Activated CD8-positive, alpha-beta memory T cell treated with anti-CD3 and anti-CD28 coated beads, Interleukin-2, amount 50 U/mL, for 48 hours (primary cell): ENCODE data around the gene KRTAP12-1.
"Not testable (repeated sequence)": the region's sequence is repeated elsewhere in the genome, so short reads cannot be mapped to it uniquely, and the experiment has no call there.

Experiments used
- DNase-seq: peaks from one replicate; pipeline ENCODE4 v3.0.0-alpha.2; 2020

KRTAP12-1 gene

GRCh38 chr21:44697172-44697810, 15.3 kb upstream of the KRTAP12-1 start, which contains the start of gene KRTAP10-12:
TSS of gene KRTAP10-12 (plus strand) at chr21:44697172. CDS start at chr21:44697202, 30 bp downstream.
- not testable (repeated sequence) for DNase-seq

GRCh38 chr21:44696572-44696971, 14.6 kb upstream of the KRTAP12-1 start:
- no peak for DNase-seq

- DNase-seq = no peak
Measured at GRCh38 chr21:44695641-44696040, 13.7 kb upstream of the KRTAP12-1 start.

- DNase-seq = no peak
Measured at GRCh38 chr21:44695184-44695583, 13.2 kb upstream of the KRTAP12-1 start.

GRCh38 chr21:44694776-44695175, 12.8 kb upstream of the KRTAP12-1 start:
- DNase-seq = no peak

- DNase-seq = no peak
Measured at GRCh38 chr21:44692798-44693512, 11.0 kb upstream of the KRTAP12-1 start.

- DNase-seq = no peak
Measured at GRCh38 chr21:44691686-44692085, 9.7 kb upstream of the KRTAP12-1 start.

- not testable (repeated sequence) for DNase-seq
Measured at GRCh38 chr21:44689740-44690139, 7.8 kb upstream of the KRTAP12-1 start.

GRCh38 chr21:44687671-44688070, 5.7 kb upstream of the KRTAP12-1 start:
- DNase-seq = no peak

GRCh38 chr21:44686843-44687561, 5.0 kb upstream of the KRTAP12-1 start:
- no peak for DNase-seq

- no peak for DNase-seq
Measured at GRCh38 chr21:44686000-44686781, 4.2 kb upstream of the KRTAP12-1 start.

GRCh38 chr21:44685050-44685449, 3.1 kb upstream of the KRTAP12-1 start:
- DNase-seq = not testable (repeated sequence)

- no peak for DNase-seq
Measured at GRCh38 chr21:44684483-44684882, 2.5 kb upstream of the KRTAP12-1 start.

GRCh38 chr21:44684077-44684476, 2.1 kb upstream of the KRTAP12-1 start:
- DNase-seq = no peak

- no peak for DNase-seq
Measured at GRCh38 chr21:44682580-44683151, 703 bp upstream of the KRTAP12-1 start.

- DNase-seq = no peak
Measured at GRCh38 chr21:44681152-44681551, 811 bp downstream of the KRTAP12-1 start.

GRCh38 chr21:44677881-44678280, 4.1 kb downstream of the KRTAP12-1 start:
- no peak for DNase-seq

GRCh38 chr21:44671911-44672310, 10.1 kb downstream of the KRTAP12-1 start:
- DNase-seq = no peak

- no peak for DNase-seq
Measured at GRCh38 chr21:44670642-44671432, 11.1 kb downstream of the KRTAP12-1 start.

- DNase-seq = no peak
Measured at GRCh38 chr21:44667612-44668011, 14.4 kb downstream of the KRTAP12-1 start.

- DNase-seq = no peak
Measured at GRCh38 chr21:44666401-44667320, 15.3 kb downstream of the KRTAP12-1 start, which contains the start of gene KRTAP12-2. TSS of gene KRTAP12-2 (minus strand) at chr21:44666927. CDS start at chr21:44666886, 41 bp downstream.
